ENCODE measurements around the gene FAM174C. TPM values are rescaled to one million over a fixed set of nuclear protein-coding genes. Genes with fewer than 3 reads are reported as not detected.

The FAM174C gene
- total and polyA plus RNA-seq, 9 donors: 0.30 to 72.5 (median 26.7) TPM

DNA sequence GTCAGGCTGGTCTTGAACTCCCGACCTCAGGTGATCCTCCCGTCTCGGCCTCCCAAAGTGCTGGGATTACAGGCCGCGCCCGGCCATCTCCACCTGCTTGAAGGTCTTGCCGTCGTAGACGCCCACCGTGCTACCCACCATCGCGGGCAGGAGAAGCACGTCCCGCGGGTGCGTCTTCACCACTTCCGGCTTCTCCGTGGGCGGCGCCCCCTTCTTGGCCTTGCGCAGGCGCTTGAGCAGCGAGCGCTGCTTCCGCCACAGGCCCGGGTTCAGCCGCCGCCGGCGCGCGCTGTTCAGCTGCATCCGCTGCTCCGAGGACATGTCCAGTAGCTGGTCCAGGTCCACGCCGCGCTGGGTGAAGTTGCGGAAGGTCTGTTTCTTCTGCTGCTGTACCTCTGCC is 32.0 kb downstream of the FAM174C start:
- Histone ChIP-seq H3K27ac (no peak overlapping the region), H3K36me3 (no peaks in the 10 kb centered on the region), H3K9me3 (no peaks in the 10 kb centered on the region), H3K4me1 (ENCODE audit: insufficient read depth) (no peaks in the 10 kb centered on the region), H3K27me3 (no peaks in the 10 kb centered on the region), H3K4me3 (no peak overlapping the region)
- intact Hi-C loops (cut with DNase I): no loop called here
- TF ChIP-seq EP300 (IDR thresholded peaks at IDR 0.05) (no peak), POLR2A (IDR thresholded peaks at IDR 0.05) (no peak)
- TF ChIP-seq, protein P1, sequence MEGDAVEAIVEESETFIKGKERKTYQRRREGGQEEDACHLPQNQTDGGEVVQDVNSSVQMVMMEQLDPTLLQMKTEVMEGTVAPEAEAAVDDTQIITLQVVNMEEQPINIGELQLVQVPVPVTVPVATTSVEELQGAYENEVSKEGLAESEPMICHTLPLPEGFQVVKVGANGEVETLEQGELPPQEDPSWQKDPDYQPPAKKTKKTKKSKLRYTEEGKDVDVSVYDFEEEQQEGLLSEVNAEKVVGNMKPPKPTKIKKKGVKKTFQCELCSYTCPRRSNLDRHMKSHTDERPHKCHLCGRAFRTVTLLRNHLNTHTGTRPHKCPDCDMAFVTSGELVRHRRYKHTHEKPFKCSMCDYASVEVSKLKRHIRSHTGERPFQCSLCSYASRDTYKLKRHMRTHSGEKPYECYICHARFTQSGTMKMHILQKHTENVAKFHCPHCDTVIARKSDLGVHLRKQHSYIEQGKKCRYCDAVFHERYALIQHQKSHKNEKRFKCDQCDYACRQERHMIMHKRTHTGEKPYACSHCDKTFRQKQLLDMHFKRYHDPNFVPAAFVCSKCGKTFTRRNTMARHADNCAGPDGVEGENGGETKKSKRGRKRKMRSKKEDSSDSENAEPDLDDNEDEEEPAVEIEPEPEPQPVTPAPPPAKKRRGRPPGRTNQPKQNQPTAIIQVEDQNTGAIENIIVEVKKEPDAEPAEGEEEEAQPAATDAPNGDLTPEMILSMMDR (IDR thresholded peaks at IDR 0.05): no peak
- WGBS, 3 donors: 87 to 90% (median 89%) methylated on average over 37 to 38 of the region's 38 CpGs
- no peak for DNase-seq

DNA sequence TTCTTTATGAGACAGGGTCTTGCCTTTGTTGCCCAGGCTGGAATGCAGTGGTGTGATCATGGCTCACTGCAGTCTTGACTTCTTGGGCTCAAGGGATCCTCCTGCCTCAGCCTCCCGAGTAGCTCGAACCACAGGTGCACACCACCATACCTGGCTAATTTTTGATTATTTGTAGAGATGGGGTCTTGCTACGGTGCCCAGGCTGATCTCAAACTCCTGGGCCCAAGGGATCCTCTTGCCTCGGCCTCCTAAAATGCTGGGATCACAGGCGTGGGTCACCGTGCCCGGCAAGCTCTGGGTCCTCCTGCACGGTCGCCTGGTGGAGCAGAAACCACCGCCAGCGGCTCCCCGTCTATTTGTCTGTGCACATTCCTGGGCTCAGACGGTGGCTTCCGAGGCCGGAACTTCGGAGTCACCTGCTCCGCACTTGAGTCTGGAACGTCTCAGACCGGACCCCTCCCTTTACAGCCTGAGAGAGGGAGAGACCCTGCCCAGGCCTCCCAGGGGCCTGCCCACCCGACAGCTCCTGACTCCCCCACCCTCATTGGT is 32.5 kb downstream of the FAM174C start:
- TF ChIP-seq POLR2A (IDR thresholded peaks at IDR 0.05): no peak
- TF ChIP-seq EP300 (IDR thresholded peaks at IDR 0.05): no peak
- TF ChIP-seq, protein P1 (IDR thresholded peaks at IDR 0.05): no peak
- DNase-seq: no peak
- H3K36me3 ChIP-seq: no peaks in the 10 kb centered on the region
- H3K27ac ChIP-seq: no peak overlapping the region
- intact Hi-C loops (cut with DNase I): no loop called here
- WGBS, 3 donors: 86 to 93% (median 92%) methylated on average over 20 of the region's 20 CpGs
- no peak overlapping the region for H3K4me3 ChIP-seq
- H3K9me3 ChIP-seq: no peaks in the 10 kb centered on the region
- no peaks in the 10 kb centered on the region for H3K4me1 ChIP-seq (ENCODE audit: insufficient read depth)
- H3K27me3 ChIP-seq: no peaks in the 10 kb centered on the region

DNA sequence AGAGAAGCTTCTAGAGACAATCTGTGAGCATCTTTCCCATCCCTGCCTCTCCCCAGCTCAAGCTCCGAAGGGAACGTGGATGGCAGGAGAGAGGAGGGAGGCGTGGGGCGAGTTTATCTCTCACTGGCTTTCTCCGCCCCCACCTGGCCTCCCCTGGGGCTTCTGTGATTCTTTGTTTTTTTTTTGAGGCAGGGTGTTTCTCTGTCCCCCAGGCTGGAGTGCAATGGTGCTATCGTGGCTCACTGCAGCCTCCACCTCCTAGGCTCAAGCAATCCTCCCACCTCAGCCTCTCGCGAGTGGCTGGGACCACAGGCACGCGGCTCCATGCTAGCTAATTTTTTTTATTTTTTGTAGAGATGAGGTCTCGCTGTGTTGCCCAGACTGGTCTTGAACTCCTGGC is 33.4 kb downstream of the FAM174C start:
- Histone ChIP-seq H3K36me3 (no peaks in the 10 kb centered on the region), H3K4me3 (no peak overlapping the region), H3K27ac (no peak overlapping the region), H3K27me3 (no peaks in the 10 kb centered on the region), H3K4me1 (ENCODE audit: insufficient read depth) (no peaks in the 10 kb centered on the region), H3K9me3 (no peaks in the 10 kb centered on the region)
- intact Hi-C loops (cut with DNase I): no loop called here
- no peak for DNase-seq
- TF ChIP-seq EP300 (IDR thresholded peaks at IDR 0.05): no peak
- TF ChIP-seq, protein P1 (IDR thresholded peaks at IDR 0.05): no peak
- no peak for TF ChIP-seq POLR2A (IDR thresholded peaks at IDR 0.05)
- 39 to 47% (median 47%) methylated on average over 11 of the region's 11 CpGs for WGBS, 3 donors

DNA sequence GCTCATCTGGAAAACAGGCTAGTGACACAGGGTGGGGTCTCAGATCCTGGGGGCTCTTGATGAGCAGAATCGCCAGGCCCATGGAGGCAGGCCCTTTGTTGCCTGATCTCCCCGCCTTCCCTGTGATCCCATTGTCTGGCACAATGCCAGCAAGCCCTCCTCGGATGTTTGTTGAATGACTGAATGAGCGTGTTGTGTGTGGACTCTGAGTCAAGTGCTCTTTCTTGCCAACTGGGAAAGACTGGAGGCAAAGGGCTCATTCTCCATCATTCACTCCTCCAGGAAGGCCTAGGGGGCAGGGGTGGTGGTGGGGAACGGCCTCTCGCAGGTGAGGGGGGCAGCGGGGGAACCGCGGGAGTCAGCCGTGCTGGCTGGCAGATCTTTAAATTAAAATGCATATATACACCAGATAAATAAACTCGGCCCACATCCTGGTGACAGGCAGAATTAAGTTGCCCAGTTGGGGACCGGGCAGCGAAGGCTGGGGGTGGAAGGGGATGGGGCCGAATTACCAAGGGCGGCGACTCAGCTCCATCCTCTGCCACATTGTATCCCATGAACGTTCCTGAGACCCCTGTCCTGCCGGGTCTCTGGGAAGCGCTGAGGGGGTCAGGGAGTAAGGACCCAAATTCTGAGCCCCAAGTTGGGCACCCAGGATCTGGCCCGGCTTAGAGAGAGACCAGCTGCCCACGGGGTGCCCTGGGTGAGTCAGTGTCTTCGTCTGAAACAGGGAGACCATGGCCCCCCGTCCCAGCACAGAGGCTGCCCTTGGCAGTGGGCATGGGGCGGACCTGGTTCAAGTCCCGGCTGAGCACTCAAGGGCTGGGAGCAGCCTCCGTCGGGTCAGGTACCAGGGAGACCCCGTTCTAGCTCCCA is 34.9 kb downstream of the FAM174C start:
- intact Hi-C loops (cut with DNase I): loop anchor here in 1 of 4 donors (10.0 kb wide), 1 partner anchor 135 kb away; no protein-coding TSS in a partner anchor
- Histone ChIP-seq H3K27ac (no peak overlapping the region), H3K9me3 (no peaks in the 10 kb centered on the region), H3K4me3 (no peak overlapping the region), H3K4me1 (ENCODE audit: insufficient read depth) (no peaks in the 10 kb centered on the region), H3K36me3 (no peaks in the 10 kb centered on the region), H3K27me3 (no peaks in the 10 kb centered on the region)
- 51 to 57% (median 53%) methylated on average over 28 of the region's 28 CpGs for WGBS, 3 donors
- DNase-seq: peak in 1 of 5 donors; percentile 28
- TF ChIP-seq, protein P1 (IDR thresholded peaks at IDR 0.05): no peak
- TF ChIP-seq POLR2A (IDR thresholded peaks at IDR 0.05) (no peak), EP300 (IDR thresholded peaks at IDR 0.05) (no peak)
